ENCODE data around the gene PRDM16. TPM values are rescaled to one million over a fixed set of nuclear protein-coding genes. Genes with fewer than 3 reads are reported as not detected.

PRDM16 gene
- total and polyA plus RNA-seq, 2 of the 8 experiments (the other 6 are each of a cell fraction or from before 2014, with no cell fraction given): 0.39 to 0.43 TPM

- TF ChIP-seq, protein P1, sequence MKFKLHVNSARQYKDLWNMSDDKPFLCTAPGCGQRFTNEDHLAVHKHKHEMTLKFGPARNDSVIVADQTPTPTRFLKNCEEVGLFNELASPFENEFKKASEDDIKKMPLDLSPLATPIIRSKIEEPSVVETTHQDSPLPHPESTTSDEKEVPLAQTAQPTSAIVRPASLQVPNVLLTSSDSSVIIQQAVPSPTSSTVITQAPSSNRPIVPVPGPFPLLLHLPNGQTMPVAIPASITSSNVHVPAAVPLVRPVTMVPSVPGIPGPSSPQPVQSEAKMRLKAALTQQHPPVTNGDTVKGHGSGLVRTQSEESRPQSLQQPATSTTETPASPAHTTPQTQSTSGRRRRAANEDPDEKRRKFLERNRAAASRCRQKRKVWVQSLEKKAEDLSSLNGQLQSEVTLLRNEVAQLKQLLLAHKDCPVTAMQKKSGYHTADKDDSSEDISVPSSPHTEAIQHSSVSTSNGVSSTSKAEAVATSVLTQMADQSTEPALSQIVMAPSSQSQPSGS (IDR thresholded peaks at IDR 0.05; ENCODE audit: low read length): no peak
- TF ChIP-seq JUND (IDR thresholded peaks at IDR 0.05; ENCODE audit: low read length) (no peak), POLR2AphosphoS5 (IDR thresholded peaks at IDR 0.05; ENCODE audit: low read depth, low read length) (no peak), BCL11A (IDR thresholded peaks at IDR 0.05; ENCODE audit: low read depth in 2 of 2, low read length in 2 of 2) (no peak), HDAC6 (IDR thresholded peaks at IDR 0.05; ENCODE audit: low read depth, low read length) (no peak), SIN3A (conservative IDR thresholded peaks at IDR 0.05 in 1 of 2, IDR thresholded peaks at IDR 0.05 in 1 of 2; ENCODE audit: low read depth in 1 of 2, low read length in 2 of 2) (no peak), RFX5 (IDR thresholded peaks at IDR 0.05; ENCODE audit: borderline replicate concordance, low read depth, low read length) (no peak)
These were observed 182.9 kb downstream of the PRDM16 start (continued) for GRCh38 chr1:3251807-3252428.

All from H1 (cell line).